22Rv1 (cell line): ENCODE results near the gene SH3RF3.

Source experiments
- ZFX ChIP-seq: fragments of 450-650 bp; IDR thresholded peaks from 2 replicates; pipeline ENCODE4 v1.6.1; 2017; ENCODE audit warnings: antibody characterized with exemption, borderline replicate concordance
- TF ChIP-seq, protein P1 (sequence below): fragments of 450-650 bp; IDR thresholded peaks from 2 replicates; pipeline ENCODE4 v1.5.1; 2017; ENCODE audit warnings: mild to moderate bottlenecking

- TF ChIP-seq, protein P1, sequence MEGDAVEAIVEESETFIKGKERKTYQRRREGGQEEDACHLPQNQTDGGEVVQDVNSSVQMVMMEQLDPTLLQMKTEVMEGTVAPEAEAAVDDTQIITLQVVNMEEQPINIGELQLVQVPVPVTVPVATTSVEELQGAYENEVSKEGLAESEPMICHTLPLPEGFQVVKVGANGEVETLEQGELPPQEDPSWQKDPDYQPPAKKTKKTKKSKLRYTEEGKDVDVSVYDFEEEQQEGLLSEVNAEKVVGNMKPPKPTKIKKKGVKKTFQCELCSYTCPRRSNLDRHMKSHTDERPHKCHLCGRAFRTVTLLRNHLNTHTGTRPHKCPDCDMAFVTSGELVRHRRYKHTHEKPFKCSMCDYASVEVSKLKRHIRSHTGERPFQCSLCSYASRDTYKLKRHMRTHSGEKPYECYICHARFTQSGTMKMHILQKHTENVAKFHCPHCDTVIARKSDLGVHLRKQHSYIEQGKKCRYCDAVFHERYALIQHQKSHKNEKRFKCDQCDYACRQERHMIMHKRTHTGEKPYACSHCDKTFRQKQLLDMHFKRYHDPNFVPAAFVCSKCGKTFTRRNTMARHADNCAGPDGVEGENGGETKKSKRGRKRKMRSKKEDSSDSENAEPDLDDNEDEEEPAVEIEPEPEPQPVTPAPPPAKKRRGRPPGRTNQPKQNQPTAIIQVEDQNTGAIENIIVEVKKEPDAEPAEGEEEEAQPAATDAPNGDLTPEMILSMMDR: no peak
- TF ChIP-seq ZFX: no peak
These were observed 47.9 kb downstream of the SH3RF3 start for GRCh38 chr2:109176928-109177327.
